ENCODE results near the gene ABLIM3.

- no peak for TF ChIP-seq EZH2 (IDR thresholded peaks at IDR 0.05; ENCODE audit: borderline replicate concordance, control insufficient read depth, low read depth, low read length)
- TF ChIP-seq CHD4 (IDR thresholded peaks at IDR 0.05): no peak
- TF ChIP-seq RCOR1 (conservative IDR thresholded peaks at IDR 0.05; ENCODE audit: low read depth, low read length): no peak
- no peak for TF ChIP-seq NR2F1 (conservative IDR thresholded peaks at IDR 0.05)
- TF ChIP-seq ZNF274 (IDR thresholded peaks at IDR 0.05; ENCODE audit: insufficient read depth, insufficient read length): no peak
- no peak for TF ChIP-seq IKZF2 (IDR thresholded peaks at IDR 0.05)
- no peak for TF ChIP-seq POLR2A (IDR thresholded peaks at IDR 0.05; ENCODE audit: low read depth, low read length)
- TF ChIP-seq POLR2AphosphoS5 (IDR thresholded peaks at IDR 0.05; ENCODE audit: low read length): no peak
- no peak for TF ChIP-seq CTCF (IDR thresholded peaks at IDR 0.05 in 2 of 3, conservative IDR thresholded peaks at IDR 0.05 in 1 of 3; ENCODE audit: control insufficient read depth in 2 of 3, extremely low read depth in 1 of 3, insufficient read depth in 1 of 3, low read depth in 3 of 3, low read length in 3 of 3)
- TF ChIP-seq MXI1 (IDR thresholded peaks at IDR 0.05; ENCODE audit: low read depth, low read length): no peak
Observed at GRCh38 chr5:149177339-149177843, 36.1 kb downstream of the ABLIM3 start.
